Mesothelial cell of epicardium (in vitro differentiated cells): ENCODE data around the gene MIDN. TPM values are rescaled to one million over a fixed set of nuclear protein-coding genes. Genes with fewer than 3 reads are reported as not detected.

Experiments
- DNase-seq, 2 experiments: peaks; one replicate each; pipeline ENCODE4 v3.0.0; 2021; ENCODE audit warnings: low spot score in 2 of 2; ENCODE audit not compliant: unreplicated experiment in 2 of 2
- H3K27ac Mint-ChIP-seq: 2 replicates; pipeline ENCODE4 v1.8.0; 2021; ENCODE audit warnings: mixed read lengths
- H3K27me3 Mint-ChIP-seq: 2 replicates; pipeline ENCODE4 v1.8.0; 2021; ENCODE audit warnings: low read depth, mixed read lengths
- H3K36me3 Mint-ChIP-seq: 2 replicates; pipeline ENCODE4 v1.8.0; 2021; ENCODE audit warnings: mixed read lengths
- H3K4me1 Mint-ChIP-seq: 2 replicates; pipeline ENCODE4 v1.8.0; 2021; ENCODE audit warnings: mixed read lengths
- H3K4me3 Mint-ChIP-seq: 2 replicates; pipeline ENCODE4 v1.8.0; 2021; ENCODE audit warnings: mild to moderate bottlenecking, moderate library complexity, mixed read lengths
- H3K9me3 Mint-ChIP-seq: 2 replicates; pipeline ENCODE4 v1.8.0; 2021; ENCODE audit warnings: mixed read lengths
- CTCF ChIP-seq: fragments of 200-600 bp; sonication (generic); IDR thresholded peaks from one replicate; pipeline ENCODE4 v1.5.0; 2021; ENCODE audit warnings: antibody characterized with exemption; ENCODE audit not compliant: unreplicated experiment
- total RNA-seq: library from RNA; stranded (reverse); gene quantifications from 3 replicates; pipeline ENCODE4 v1.2.1, GENCODE V29; 2021

MIDN gene
- total RNA-seq, 1 donor from 2014 or later, result 177 TPM

GRCh38 chr19:1255186-1256161 is 7.1 kb downstream of the MIDN start:
- Mint-ChIP-seq H3K27ac (no peak overlapping the region), H3K9me3 (no peaks in the 10 kb centered on the region), H3K4me1 (peaks cover 26% of the 10 kb centered on the region)

GRCh38 chr19:1256646-1257474 is 8.5 kb downstream of the MIDN start:
- no peak overlapping the region for H3K4me3 Mint-ChIP-seq
- no peak for DNase-seq
- H3K27me3 Mint-ChIP-seq, result no peaks in the 10 kb centered on the region
- peaks cover 28% of the 10 kb centered on the region for H3K4me1 Mint-ChIP-seq
- no peaks in the 10 kb centered on the region for H3K9me3 Mint-ChIP-seq
- peak overlapping the region; percentile 64 for H3K27ac Mint-ChIP-seq
- peaks cover 10% of the 10 kb centered on the region for H3K36me3 Mint-ChIP-seq
- TF ChIP-seq CTCF, result no peak

More at GRCh38 chr19:1255186-1256161, 7.1 kb downstream of the MIDN start:
- Mint-ChIP-seq H3K27me3 (no peaks in the 10 kb centered on the region), H3K36me3 (peaks cover 10% of the 10 kb centered on the region), H3K4me3 (no peak overlapping the region)
- TF ChIP-seq CTCF, result no peak
- no peak for DNase-seq

GRCh38 chr19:1257475-1258162 is 9.2 kb downstream of the MIDN start:
- H3K27me3 Mint-ChIP-seq, result no peaks in the 10 kb centered on the region
- TF ChIP-seq CTCF, result no peak

GRCh38 chr19:1258163-1258492 is 9.7 kb downstream of the MIDN start:
- no peaks in the 10 kb centered on the region for H3K9me3 Mint-ChIP-seq
- DNase-seq, result no peak
- peaks cover 34% of the 10 kb centered on the region for H3K4me1 Mint-ChIP-seq
- H3K36me3 Mint-ChIP-seq, result peaks cover 10% of the 10 kb centered on the region
- H3K27ac Mint-ChIP-seq, result no peak overlapping the region
- TF ChIP-seq CTCF, result no peak
- H3K27me3 Mint-ChIP-seq, result no peaks in the 10 kb centered on the region
- H3K4me3 Mint-ChIP-seq, result no peak overlapping the region

More at GRCh38 chr19:1257475-1258162, 9.2 kb downstream of the MIDN start:
- DNase-seq, result no peak
- H3K36me3 Mint-ChIP-seq, result peaks cover 10% of the 10 kb centered on the region
- H3K4me3 Mint-ChIP-seq, result no peak overlapping the region
- H3K9me3 Mint-ChIP-seq, result no peaks in the 10 kb centered on the region
- H3K27ac Mint-ChIP-seq, result peak overlapping the region; percentile 64
- H3K4me1 Mint-ChIP-seq, result peaks cover 29% of the 10 kb centered on the region

GRCh38 chr19:1258707-1259205 is 10.4 kb downstream of the MIDN start:
- H3K4me3 Mint-ChIP-seq, result no peak overlapping the region
- peaks cover 33% of the 10 kb centered on the region for H3K4me1 Mint-ChIP-seq
- no peaks in the 10 kb centered on the region for H3K27me3 Mint-ChIP-seq
- peak overlapping the region; percentile 90 for H3K27ac Mint-ChIP-seq
- no peak for TF ChIP-seq CTCF
- peaks cover 7% of the 10 kb centered on the region for H3K36me3 Mint-ChIP-seq
- no peak for DNase-seq
- H3K9me3 Mint-ChIP-seq, result no peaks in the 10 kb centered on the region
